ENCODE data around the gene AKAIN1.

GRCh38 chr18:5166606-5167280, 30.3 kb downstream of the AKAIN1 start:
- no peak for TF ChIP-seq CTCF (conservative IDR thresholded peaks at IDR 0.05 in 1 of 2, IDR thresholded peaks at IDR 0.05 in 1 of 2; ENCODE audit: extremely low read depth in 1 of 2, insufficient read depth in 1 of 2, low read depth in 1 of 2, low read length in 2 of 2)
- no peak for TF ChIP-seq EZH2 (IDR thresholded peaks at IDR 0.05; ENCODE audit: borderline replicate concordance, low read length)

Data from mammary epithelial cell (primary cell).